ENCODE results near the gene APH1B.

- TF ChIP-seq CTCF (IDR thresholded peaks at IDR 0.05) (no peak), POLR2AphosphoS5 (IDR thresholded peaks at IDR 0.05; ENCODE audit: insufficient read depth in 1 of 2, low read depth in 1 of 2) (no peak), POLR2A (IDR thresholded peaks at IDR 0.05) (no peak)
Observed at GRCh38 chr15:63341898-63342297, 64.5 kb downstream of the APH1B start.
